Cardiac muscle cell (in vitro differentiated cells and primary cell): ENCODE data around the gene ROS1. TPM values are rescaled to one million over a fixed set of nuclear protein-coding genes. Genes with fewer than 3 reads are reported as not detected.

Experiments
- DNase-seq, 2 donors: peaks; one replicate each; pipeline versions ENCODE4 v3.0.0 to v3.0.0-alpha.2; 2010 to 2017; ENCODE audit warnings: low read depth in 1 of 2, low spot score in 1 of 2
- H3K27ac ChIP-seq: fragments of 200-600 bp; sonication (generic); 2 replicates; pipeline ENCODE4 v1.5.1; 2016
- H3K27me3 ChIP-seq: fragments of 200-600 bp; sonication (generic); 2 replicates; pipeline ENCODE4 v1.6.0; 2016; ENCODE audit warnings: control low read depth
- H3K36me3 ChIP-seq: fragments of 200-600 bp; sonication (generic); 2 replicates; pipeline ENCODE4 v1.5.1; 2016; ENCODE audit warnings: control low read depth
- H3K4me1 ChIP-seq: fragments of 200-600 bp; sonication (generic); 2 replicates; pipeline ENCODE4 v1.8.1; 2017; ENCODE audit warnings: low read depth, mild to moderate bottlenecking, mixed run types
- H3K4me3 ChIP-seq: fragments of 200-600 bp; sonication (generic); 2 replicates; pipeline ENCODE4 v1.5.1; 2016; ENCODE audit warnings: mild to moderate bottlenecking
- H3K9me3 ChIP-seq: fragments of 200-600 bp; sonication (generic); 2 replicates; pipeline ENCODE4 v1.5.1; 2017; ENCODE audit warnings: low read depth, mild to moderate bottlenecking, control low read depth
- polyA plus RNA-seq: library from polyadenylated mRNA; unstranded; fragments of >200 nt; fragmentation: Nextera tagmentation; extraction: Ambion mirVana; gene quantifications from 2 replicates; pipeline ENCODE4 v1.2.1, GENCODE V29; 2016
- total RNA-seq: library from RNA; depleted of rRNA; stranded (reverse); fragments of >200 nt; gene quantifications from 2 replicates; pipeline ENCODE4 v1.2.3, GENCODE V29; 2016
- TF ChIP-seq, protein P1 (sequence below): IDR thresholded peaks from 2 replicates; pipeline ENCODE4 v1.5.1; 2012; ENCODE audit warnings: low read depth, mild to moderate bottlenecking, low read length

The ROS1 gene
- total and polyA plus RNA-seq, 2 experiments from 2014 or later, result not detected

- Histone ChIP-seq H3K4me3 (no peak overlapping the region), H3K36me3 (no peaks in the 10 kb centered on the region), H3K27me3 (peaks cover 2% of the 10 kb centered on the region), H3K4me1 (no peaks in the 10 kb centered on the region), H3K27ac (no peak overlapping the region), H3K9me3 (no peaks in the 10 kb centered on the region)
- DNase-seq, result no peak
- TF ChIP-seq, protein P1, sequence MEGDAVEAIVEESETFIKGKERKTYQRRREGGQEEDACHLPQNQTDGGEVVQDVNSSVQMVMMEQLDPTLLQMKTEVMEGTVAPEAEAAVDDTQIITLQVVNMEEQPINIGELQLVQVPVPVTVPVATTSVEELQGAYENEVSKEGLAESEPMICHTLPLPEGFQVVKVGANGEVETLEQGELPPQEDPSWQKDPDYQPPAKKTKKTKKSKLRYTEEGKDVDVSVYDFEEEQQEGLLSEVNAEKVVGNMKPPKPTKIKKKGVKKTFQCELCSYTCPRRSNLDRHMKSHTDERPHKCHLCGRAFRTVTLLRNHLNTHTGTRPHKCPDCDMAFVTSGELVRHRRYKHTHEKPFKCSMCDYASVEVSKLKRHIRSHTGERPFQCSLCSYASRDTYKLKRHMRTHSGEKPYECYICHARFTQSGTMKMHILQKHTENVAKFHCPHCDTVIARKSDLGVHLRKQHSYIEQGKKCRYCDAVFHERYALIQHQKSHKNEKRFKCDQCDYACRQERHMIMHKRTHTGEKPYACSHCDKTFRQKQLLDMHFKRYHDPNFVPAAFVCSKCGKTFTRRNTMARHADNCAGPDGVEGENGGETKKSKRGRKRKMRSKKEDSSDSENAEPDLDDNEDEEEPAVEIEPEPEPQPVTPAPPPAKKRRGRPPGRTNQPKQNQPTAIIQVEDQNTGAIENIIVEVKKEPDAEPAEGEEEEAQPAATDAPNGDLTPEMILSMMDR, result no peak
Measured at GRCh38 chr6:117467876-117468275, 42.1 kb upstream of the ROS1 start.

DNA sequence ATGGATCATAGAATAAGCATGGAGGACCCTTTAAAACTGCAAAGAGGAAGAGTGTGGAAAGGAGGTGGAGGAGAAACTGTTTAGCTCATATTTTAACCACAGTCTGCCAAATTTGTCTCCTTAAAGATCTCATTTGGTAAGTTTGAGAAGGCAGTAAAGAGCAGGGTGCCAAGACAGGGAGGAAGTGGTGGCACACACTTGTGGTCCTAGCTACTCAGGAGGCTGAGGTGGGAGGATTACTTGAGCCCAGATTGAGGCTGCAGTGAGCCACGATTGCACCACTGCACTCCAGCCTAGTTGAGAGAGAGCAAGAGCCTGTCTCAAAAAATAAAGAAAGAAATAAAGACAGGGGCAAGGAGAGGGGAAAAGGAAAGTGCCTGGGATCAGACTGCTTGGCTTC lies 39.9 kb upstream of the ROS1 start:
- DNase-seq, result no peak
- Histone ChIP-seq H3K9me3 (no peaks in the 10 kb centered on the region), H3K27ac (no peak overlapping the region), H3K4me3 (no peak overlapping the region), H3K36me3 (no peaks in the 10 kb centered on the region), H3K27me3 (peaks cover 2% of the 10 kb centered on the region), H3K4me1 (no peaks in the 10 kb centered on the region)
- TF ChIP-seq, protein P1, result no peak

- Histone ChIP-seq H3K27me3 (peaks cover 2% of the 10 kb centered on the region), H3K4me3 (no peak overlapping the region), H3K4me1 (no peaks in the 10 kb centered on the region), H3K9me3 (no peaks in the 10 kb centered on the region), H3K27ac (no peak overlapping the region), H3K36me3 (no peaks in the 10 kb centered on the region)
- TF ChIP-seq, protein P1, result no peak
- DNase-seq, result no peak
Measured at GRCh38 chr6:117464700-117465099, 39.0 kb upstream of the ROS1 start.

- TF ChIP-seq, protein P1, result no peak
- no peak overlapping the region for H3K27ac ChIP-seq
- H3K4me1 ChIP-seq, result no peaks in the 10 kb centered on the region
- no peak overlapping the region for H3K4me3 ChIP-seq
- H3K27me3 ChIP-seq, result peaks cover 2% of the 10 kb centered on the region
- DNase-seq, result peak in 1 of 2 donors; percentile 57
- no peaks in the 10 kb centered on the region for H3K9me3 ChIP-seq
- no peaks in the 10 kb centered on the region for H3K36me3 ChIP-seq
Measured at GRCh38 chr6:117463762-117464665, 38.3 kb upstream of the ROS1 start.

GRCh38 chr6:117459204-117459944 lies 33.6 kb upstream of the ROS1 start:
- Histone ChIP-seq H3K27me3 (no peaks in the 10 kb centered on the region), H3K36me3 (no peaks in the 10 kb centered on the region), H3K4me1 (no peaks in the 10 kb centered on the region), H3K4me3 (no peak overlapping the region), H3K9me3 (no peaks in the 10 kb centered on the region), H3K27ac (no peak overlapping the region)
- TF ChIP-seq, protein P1, result no peak
- DNase-seq, result no peak
